WI38 (cell line): Measurements from ENCODE around the gene ZMYM2.

ENCODE experiments used
- H3K4me3 ChIP-seq: 2 replicates; pipeline ENCODE4 v1.5.1; 2011; ENCODE audit warnings: low read depth, mild to moderate bottlenecking, control low read depth, low read length
- TF ChIP-seq, protein P1 (sequence below): IDR thresholded peaks from 2 replicates; pipeline ENCODE4 v1.5.1; 2012; ENCODE audit warnings: low read depth, mild to moderate bottlenecking, control low read depth, low read length

Gene ZMYM2

DNA sequence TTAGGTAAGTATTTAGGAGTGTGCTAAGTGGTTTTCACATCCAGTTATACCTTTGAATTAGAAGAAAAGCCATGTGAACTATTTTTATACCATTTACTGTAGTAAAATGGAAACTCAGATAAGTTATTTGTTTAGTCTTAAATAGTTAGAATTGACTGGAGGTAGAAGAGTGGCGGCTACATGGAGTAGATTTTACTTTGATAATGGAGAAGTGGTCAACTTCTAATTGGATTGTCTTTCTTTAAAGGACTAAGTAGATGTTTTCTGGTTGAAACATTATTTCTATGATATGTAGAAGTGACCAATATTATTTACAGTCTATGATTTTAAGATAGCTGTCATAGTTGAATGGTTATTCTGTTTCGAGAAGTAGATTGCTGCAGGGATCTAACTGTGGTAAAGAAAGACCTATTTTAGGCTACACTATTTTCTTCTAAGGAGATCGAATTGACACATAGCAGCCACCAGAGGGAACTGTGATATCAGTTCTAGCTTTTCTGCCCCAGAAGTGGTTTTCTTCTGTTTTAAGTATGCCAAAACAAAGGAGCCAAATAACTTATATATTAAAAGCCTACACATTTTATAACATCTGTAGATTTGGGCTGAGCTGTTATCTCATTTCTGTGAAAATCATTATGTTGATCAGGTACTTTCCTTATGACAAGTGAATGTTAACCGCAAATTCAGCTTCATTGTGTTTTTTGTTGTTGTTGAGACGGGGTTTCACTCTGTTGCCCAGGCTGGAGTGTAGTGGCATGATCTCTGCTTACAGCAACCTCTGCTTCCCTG lies 26.1 kb downstream of the ZMYM2 start:
- TF ChIP-seq, protein P1, sequence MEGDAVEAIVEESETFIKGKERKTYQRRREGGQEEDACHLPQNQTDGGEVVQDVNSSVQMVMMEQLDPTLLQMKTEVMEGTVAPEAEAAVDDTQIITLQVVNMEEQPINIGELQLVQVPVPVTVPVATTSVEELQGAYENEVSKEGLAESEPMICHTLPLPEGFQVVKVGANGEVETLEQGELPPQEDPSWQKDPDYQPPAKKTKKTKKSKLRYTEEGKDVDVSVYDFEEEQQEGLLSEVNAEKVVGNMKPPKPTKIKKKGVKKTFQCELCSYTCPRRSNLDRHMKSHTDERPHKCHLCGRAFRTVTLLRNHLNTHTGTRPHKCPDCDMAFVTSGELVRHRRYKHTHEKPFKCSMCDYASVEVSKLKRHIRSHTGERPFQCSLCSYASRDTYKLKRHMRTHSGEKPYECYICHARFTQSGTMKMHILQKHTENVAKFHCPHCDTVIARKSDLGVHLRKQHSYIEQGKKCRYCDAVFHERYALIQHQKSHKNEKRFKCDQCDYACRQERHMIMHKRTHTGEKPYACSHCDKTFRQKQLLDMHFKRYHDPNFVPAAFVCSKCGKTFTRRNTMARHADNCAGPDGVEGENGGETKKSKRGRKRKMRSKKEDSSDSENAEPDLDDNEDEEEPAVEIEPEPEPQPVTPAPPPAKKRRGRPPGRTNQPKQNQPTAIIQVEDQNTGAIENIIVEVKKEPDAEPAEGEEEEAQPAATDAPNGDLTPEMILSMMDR = peak; percentile 59
- H3K4me3 ChIP-seq = no peak overlapping the region

DNA sequence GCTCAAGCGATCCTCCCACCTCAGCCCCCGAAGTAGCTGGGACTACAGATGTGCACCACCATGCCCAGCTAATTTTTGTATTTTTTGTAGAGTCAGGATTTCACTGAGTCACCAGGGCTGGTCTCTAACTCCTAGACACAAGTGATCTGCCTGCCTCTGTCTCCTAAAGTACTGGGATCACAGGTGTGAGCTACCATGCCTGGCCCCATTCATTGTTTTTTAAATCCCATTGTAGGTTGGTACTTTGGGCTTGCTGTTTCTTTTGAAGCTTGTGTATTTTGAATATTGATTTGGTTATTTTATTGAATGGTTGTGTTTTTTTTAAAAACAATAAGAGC lies 26.7 kb downstream of the ZMYM2 start:
- TF ChIP-seq, protein P1 = no peak

DNA sequence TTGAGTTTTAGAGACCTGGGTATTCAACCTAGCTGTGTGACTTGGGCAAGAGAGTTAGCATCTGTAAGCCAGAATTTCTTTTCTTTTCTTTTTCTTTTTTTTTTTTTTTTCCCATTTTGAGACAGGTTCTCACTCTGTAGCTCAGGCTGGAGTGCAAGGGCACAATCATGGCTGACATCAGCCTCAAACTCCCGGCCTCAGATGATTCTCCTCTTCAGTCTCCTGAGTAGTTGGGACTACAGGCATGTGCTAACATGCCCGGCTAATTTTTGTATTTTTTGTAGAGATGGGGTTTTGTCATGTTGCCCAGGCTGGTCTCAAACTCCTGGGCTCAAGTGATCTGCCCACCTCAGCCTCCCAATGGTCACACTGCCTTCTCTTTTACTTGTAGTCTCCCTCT lies 33.0 kb downstream of the ZMYM2 start:
- H3K4me3 ChIP-seq = no peak overlapping the region
- TF ChIP-seq, protein P1 = no peak

More for the DNA sequence above, 26.7 kb downstream of the ZMYM2 start:
- no peak overlapping the region for H3K4me3 ChIP-seq

DNA sequence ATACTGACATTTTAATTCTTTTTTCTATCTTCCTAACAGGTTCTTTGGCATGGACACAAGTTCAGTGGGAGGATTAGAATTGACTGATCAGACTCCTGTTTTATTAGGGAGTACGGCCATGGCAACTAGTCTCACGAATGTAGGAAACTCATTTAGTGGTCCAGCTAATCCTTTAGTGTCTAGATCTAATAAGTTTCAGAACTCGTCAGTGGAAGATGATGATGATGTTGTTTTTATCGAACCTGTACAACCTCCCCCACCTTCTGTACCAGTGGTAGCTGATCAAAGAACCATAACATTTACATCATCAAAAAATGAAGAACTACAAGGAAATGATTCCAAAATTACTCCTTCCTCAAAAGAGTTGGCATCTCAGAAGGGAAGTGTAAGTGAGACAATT lies 34.5 kb downstream of the ZMYM2 start:
- TF ChIP-seq, protein P1 = no peak
- no peak overlapping the region for H3K4me3 ChIP-seq

DNA sequence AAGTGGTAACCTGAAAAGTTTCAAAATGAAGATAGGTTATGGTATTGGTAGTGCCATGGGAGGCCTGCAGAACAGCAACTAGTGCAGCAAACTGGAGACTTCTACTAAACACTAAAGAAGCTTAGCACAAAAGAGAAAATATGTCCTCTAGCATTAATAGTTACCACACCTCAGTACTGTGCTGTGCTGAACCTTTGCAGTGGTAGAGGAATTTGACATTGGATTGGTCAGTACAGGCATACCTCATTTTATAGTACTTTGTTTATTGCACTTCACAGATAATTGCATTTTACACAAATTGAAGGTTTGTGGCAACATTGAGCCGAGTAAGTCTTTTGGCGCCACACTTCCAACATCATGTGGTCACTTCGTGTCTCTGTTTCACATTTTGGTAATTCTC lies 40.4 kb downstream of the ZMYM2 start:
- H3K4me3 ChIP-seq = no peak overlapping the region
- TF ChIP-seq, protein P1 = no peak

DNA sequence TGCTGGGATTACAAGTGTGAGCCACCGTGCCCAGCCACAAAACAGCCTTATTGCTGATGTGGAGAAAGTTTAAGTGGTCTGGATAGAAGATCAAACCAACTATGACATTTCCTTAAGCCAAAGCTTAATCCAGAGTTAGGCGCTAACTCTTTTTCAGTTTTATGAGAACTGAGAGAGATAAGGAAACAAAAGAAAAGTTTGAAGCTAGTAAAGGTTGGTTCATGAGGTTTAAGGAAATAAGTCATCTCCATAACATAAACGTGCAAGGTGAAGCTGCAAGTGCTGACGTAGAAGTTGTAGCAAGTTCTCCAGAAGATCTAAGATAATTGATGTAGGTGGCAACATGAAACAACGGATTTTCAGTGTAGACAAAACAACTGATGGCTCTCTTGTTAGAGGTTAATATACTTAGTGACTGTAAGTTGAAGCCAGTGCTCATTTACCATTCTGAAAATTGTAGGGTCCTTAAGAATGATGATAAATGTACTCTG lies 41.6 kb downstream of the ZMYM2 start:
- TF ChIP-seq, protein P1 = no peak
- H3K4me3 ChIP-seq = no peak overlapping the region

DNA sequence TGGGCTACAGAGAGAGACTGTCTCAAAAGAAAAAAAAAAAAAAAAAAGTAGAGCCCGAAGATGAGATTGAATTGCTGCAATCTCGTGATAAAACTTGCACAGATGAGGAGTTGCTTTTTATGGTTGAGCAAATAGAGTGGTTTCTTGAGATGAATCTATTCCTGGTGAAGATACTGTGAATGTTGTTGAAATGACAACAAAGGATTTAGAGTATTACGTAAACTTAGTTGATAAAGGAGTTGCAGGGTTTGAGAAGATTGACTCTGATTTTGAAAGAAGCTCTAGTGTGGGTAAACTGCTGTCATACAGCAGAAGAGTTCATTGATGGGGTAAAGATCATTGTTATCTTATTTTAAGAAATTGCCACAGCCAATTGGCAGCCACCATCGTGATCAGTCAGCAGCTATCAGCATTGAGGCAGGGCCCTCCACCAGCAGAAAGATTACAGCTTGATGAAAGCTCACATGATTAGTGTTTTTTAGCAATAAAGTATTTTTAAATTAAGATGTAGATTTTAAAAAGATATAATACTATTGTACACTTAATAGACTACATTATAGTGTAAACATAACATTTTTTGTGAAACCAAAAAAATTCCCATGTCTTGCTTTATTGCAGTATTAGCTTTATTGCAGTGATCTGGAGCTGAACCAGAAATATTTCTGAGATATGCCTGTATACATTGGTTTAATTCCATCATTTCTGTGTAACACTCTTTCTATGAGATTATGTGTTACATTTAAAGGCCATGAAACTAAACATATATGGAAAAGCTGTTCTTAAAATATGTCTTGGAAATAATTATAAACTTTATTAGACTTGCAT lies 43.1 kb downstream of the ZMYM2 start:
- no peak overlapping the region for H3K4me3 ChIP-seq
- TF ChIP-seq, protein P1 = no peak
